Endothelial cell of umbilical vein (primary cell): ENCODE results near the gene DDX39A. TPM values are rescaled to one million over a fixed set of nuclear protein-coding genes. Genes with fewer than 3 reads are reported as not detected.

Experiments
- BruUV-seq: library from RNA; stranded (reverse); fragments of 400-500 nt; replicated peaks from 2 replicates; lab custom pipeline; 2021; lab: Mats Ljungman, UMichigan
- CTCF ChIA-PET: fragments of 300-600, 350-600 bp; sonication (Branson Sonifier 250); formaldehyde crosslinking; loops from one replicate; lab custom pipeline; 2021; ENCODE audit warnings: antibody characterized with exemption, inconsistent platforms; lab: Charles Lee
- POLR2A ChIA-PET: fragments of 300-600, 350-600 bp; sonication (Branson Sonifier 250); formaldehyde crosslinking; loops from one replicate; lab custom pipeline; 2021; ENCODE audit warnings: antibody characterized with exemption, inconsistent platforms; lab: Charles Lee
- DNase-seq: peaks from one replicate; pipeline ENCODE4 v3.0.0-alpha.2; 2011; ENCODE audit warnings: low read depth, low spot score
- FAIRE-seq: peaks from 2 replicates; lab custom pipeline; 2011; peaks lifted over from hg19 to GRCh38; lab: Jason Lieb, UNC
- H2AFZ ChIP-seq: 2 replicates; pipeline ENCODE4 v1.6.0; 2012; ENCODE audit warnings: low read depth, low read length, control low read depth, inconsistent platforms
- H3K27ac ChIP-seq: 2 replicates; pipeline ENCODE4 v1.5.1; 2011; ENCODE audit warnings: low read depth, mild to moderate bottlenecking, control low read depth, low read length, moderate library complexity; ENCODE audit not compliant: insufficient read depth
- H3K27me3 ChIP-seq, 2 experiments: 2 replicates each; pipeline versions ENCODE4 v1.6.0 to v1.6.1; 2011; ENCODE audit warnings: low read length in 2 of 2, mixed read lengths in 1 of 2; ENCODE audit not compliant: control insufficient read depth in 2 of 2, insufficient read depth in 2 of 2
- H3K36me3 ChIP-seq, 2 experiments: 2 replicates in 1 of 2; 3 replicates in 1 of 2; pipeline ENCODE4 v1.5.1; 2011; ENCODE audit warnings: low read length in 2 of 2, mild to moderate bottlenecking in 1 of 2, moderate library complexity in 1 of 2; ENCODE audit not compliant: control insufficient read depth in 2 of 2, insufficient read depth in 2 of 2; ENCODE audit errors: extremely low read depth in 1 of 2
- H3K4me1 ChIP-seq: 3 replicates; pipeline ENCODE4 v1.5.1; 2011; ENCODE audit warnings: mild to moderate bottlenecking, low read length; ENCODE audit not compliant: control insufficient read depth, insufficient read depth; ENCODE audit errors: extremely low read depth
- H3K4me2 ChIP-seq: 2 replicates; pipeline ENCODE4 v1.6.1; 2011; ENCODE audit warnings: low read length, control low read depth, mixed read lengths; ENCODE audit not compliant: insufficient read depth
- H3K4me3 ChIP-seq, 3 experiments: fragments of 200-600 bp in 1 of 3; sonication (generic), shearing (Covaris generic) in 1 of 3; replicated peaks in 1 of 3; 2 replicates each; pipeline ENCODE4 v1.5.1; 2011 to 2016; ENCODE audit warnings: control low read depth in 3 of 3, low read length in 3 of 3, mild to moderate bottlenecking in 2 of 3, inconsistent platforms in 1 of 3, low read depth in 1 of 3, moderate library complexity in 1 of 3; ENCODE audit not compliant: insufficient read depth in 1 of 3
- H3K79me2 ChIP-seq: 2 replicates; pipeline ENCODE4 v1.6.0; 2012; ENCODE audit warnings: low read length, inconsistent platforms; ENCODE audit not compliant: control insufficient read depth, insufficient read depth
- H3K9ac ChIP-seq: replicated peaks from 2 replicates; pipeline ENCODE3; 2011; ENCODE audit warnings: low read length, control low read depth; ENCODE audit not compliant: insufficient read depth; ENCODE audit errors: extremely low read depth
- H3K9me1 ChIP-seq: replicated peaks from 3 replicates; pipeline ENCODE4 v1.6.0; 2011; ENCODE audit warnings: mild to moderate bottlenecking, low read length; ENCODE audit not compliant: control insufficient read depth, insufficient read depth; ENCODE audit errors: extremely low read depth
- H3K9me3 ChIP-seq: replicated peaks from 2 replicates; pipeline ENCODE4 v1.5.1; 2012; ENCODE audit warnings: low read length, inconsistent platforms; ENCODE audit not compliant: control insufficient read depth, insufficient read depth
- H4K20me1 ChIP-seq: replicated peaks from 2 replicates; pipeline ENCODE3; 2011; ENCODE audit warnings: mild to moderate bottlenecking, low read length; ENCODE audit not compliant: control insufficient read depth, insufficient read depth; ENCODE audit errors: extremely low read depth
- EZH2 ChIP-seq: IDR thresholded peaks from 2 replicates; pipeline ENCODE4 v1.6.1; 2012; ENCODE audit warnings: borderline replicate concordance, low read depth, mild to moderate bottlenecking, moderate library complexity, low read length, inconsistent platforms; ENCODE audit not compliant: severe bottlenecking
- FOS ChIP-seq: IDR thresholded peaks from 2 replicates; pipeline ENCODE4 v1.6.1; 2011; ENCODE audit warnings: mild to moderate bottlenecking, low read length, moderate library complexity, borderline replicate concordance; ENCODE audit not compliant: insufficient read depth
- GATA2 ChIP-seq: IDR thresholded peaks from 2 replicates; pipeline ENCODE4 v1.7.0; 2011; ENCODE audit warnings: low read depth, mild to moderate bottlenecking, moderate library complexity, mixed read lengths, low read length; ENCODE audit not compliant: insufficient read length, insufficient read depth
- JUN ChIP-seq: IDR thresholded peaks from 2 replicates; pipeline ENCODE4 v1.6.1; 2011; ENCODE audit warnings: borderline replicate concordance, low read depth; ENCODE audit not compliant: insufficient read length, insufficient read depth
- MYC ChIP-seq: IDR thresholded peaks from one replicate; pipeline ENCODE4 v1.6.1; 2011; ENCODE audit warnings: mild to moderate bottlenecking, low read depth, low read length
- POLR2A ChIP-seq: IDR thresholded peaks from 2 replicates; pipeline ENCODE4 v1.6.1; 2012; ENCODE audit warnings: low read depth, mild to moderate bottlenecking, control low read depth, low read length
- POLR2AphosphoS5 ChIP-seq: IDR thresholded peaks from 2 replicates; pipeline ENCODE4 v1.6.1; 2012; ENCODE audit warnings: low read depth, mild to moderate bottlenecking, control low read depth, low read length, moderate library complexity; ENCODE audit not compliant: insufficient read depth
- dilution Hi-C: fragments of 300-500 bp; cut with MboI; formaldehyde crosslinking; loops from one replicate; pipeline ENCODE4 v1.15.0; 2019; ENCODE audit warnings: low sequenced_read_pairs; ENCODE audit not compliant: extremely low pct_ligation_motif_present
- intact Hi-C: fragments of 100-400 bp; cut with micrococcal nuclease; formaldehyde crosslinking; loops from one replicate; pipeline ENCODE4 v1.10.0; 2022
- polyA plus RNA-seq, 4 experiments: library from polyadenylated mRNA; depleted of rRNA in 3 of 4; stranded (reverse) in 3 of 4; unstranded in 1 of 4; fragments of >200 nt; gene quantifications; 2 replicates each; pipeline versions ENCODE4 v1.2.1 to v1.2.3, GENCODE V29; 2011 to 2012; ENCODE audit warnings: missing spikeins in 1 of 4
- total RNA-seq: library from RNA; stranded (reverse); gene quantifications from 2 replicates; pipeline ENCODE4 v1.2.3, GENCODE V29; 2021
- TF ChIP-seq, protein P1 (sequence below): IDR thresholded peaks from 2 replicates; pipeline ENCODE4 v1.6.1; 2011; ENCODE audit not compliant: insufficient read depth, insufficient read length
- TF ChIP-seq, protein P2 (sequence below), 2 donors: IDR thresholded peaks; 1 replicate in 1 of 2; 2 replicates in 1 of 2; pipeline ENCODE4 v1.5.1; 2011; ENCODE audit warnings: low read length in 2 of 2, mild to moderate bottlenecking in 2 of 2, moderate library complexity in 2 of 2, control low read depth in 1 of 2, inconsistent platforms in 1 of 2, low read depth in 1 of 2; ENCODE audit not compliant: insufficient read depth in 1 of 2; ENCODE audit errors: extremely low read depth in 1 of 2

DDX39A gene
- total and polyA plus RNA-seq, 2 donors (not counting 3 experiments of a cell fraction or from before 2014, with no cell fraction given) = 157 to 158 TPM

DNA sequence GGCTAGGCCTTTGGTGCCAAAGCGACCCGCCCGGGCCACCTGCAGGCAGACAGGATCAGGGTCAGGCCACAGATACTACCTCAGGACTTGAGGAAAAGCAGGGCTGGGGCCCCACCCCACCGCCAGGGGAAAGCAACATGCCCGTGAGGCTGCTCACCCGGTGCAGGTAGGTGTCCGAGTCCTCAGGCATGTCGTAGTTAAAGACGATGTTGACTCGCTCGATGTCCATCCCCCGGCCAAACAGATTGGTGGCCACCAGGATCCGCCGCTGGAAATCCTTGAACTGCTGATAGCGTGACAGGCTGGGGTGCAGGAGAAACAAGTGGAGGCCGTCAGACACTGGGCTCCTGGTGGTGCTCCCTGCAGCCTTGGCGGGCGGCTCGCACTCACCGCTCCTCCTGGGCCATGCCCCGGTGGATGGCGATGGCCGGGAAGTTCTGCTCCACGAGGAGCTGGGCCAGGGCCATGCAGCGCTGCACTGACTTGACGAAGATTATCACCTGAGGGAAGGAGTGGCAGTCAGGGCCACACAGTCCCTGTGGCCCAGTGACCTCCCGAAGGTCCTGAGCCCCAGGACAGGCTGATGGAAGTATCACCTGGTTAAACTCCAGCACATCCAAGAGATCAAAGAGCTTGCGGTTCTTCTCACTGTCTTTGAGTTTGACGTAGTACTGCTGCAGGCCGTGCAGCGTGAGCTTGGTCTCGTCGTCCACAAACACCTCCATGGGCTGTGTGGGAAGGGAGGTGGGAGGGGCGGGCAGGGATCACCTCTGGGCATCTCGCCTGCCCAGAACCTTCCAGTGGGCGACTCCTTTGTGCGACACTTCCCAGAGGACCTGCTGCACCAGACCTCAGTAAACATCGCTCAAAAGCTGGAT is 9.8 kb downstream of the DDX39A start:
- DNase-seq (no peak), FAIRE-seq (no peak)
- H3K4me1 ChIP-seq = peaks cover 3% of the 10 kb centered on the region
- intact Hi-C loops = no loop called here
- TSS peak; percentile 54 for BruUV-seq
- no peak overlapping the region for H3K27ac ChIP-seq
- CTCF ChIA-PET = interaction anchor here (0.9 to 2.6 kb wide), 2 partner anchors 48 to 61 kb away, joined by 4 to 8 read pairs; no protein-coding TSS in a partner anchor
- no peaks in the 10 kb centered on the region for H3K9me3 ChIP-seq
- H3K9ac ChIP-seq = no peak overlapping the region
- H3K4me2 ChIP-seq = no peak overlapping the region
- H2AFZ ChIP-seq = no peak overlapping the region
- no peaks in the 10 kb centered on the region for H3K27me3 ChIP-seq
- POLR2A ChIA-PET = no interaction called here
- no peak overlapping the region for H3K4me3 ChIP-seq
- TF ChIP-seq MYC = no peak
- TF ChIP-seq JUN = no peak
- TF ChIP-seq, protein P1, sequence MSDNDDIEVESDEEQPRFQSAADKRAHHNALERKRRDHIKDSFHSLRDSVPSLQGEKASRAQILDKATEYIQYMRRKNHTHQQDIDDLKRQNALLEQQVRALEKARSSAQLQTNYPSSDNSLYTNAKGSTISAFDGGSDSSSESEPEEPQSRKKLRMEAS = no peak
- TF ChIP-seq POLR2AphosphoS5 = no peak
- TF ChIP-seq, protein P2, sequence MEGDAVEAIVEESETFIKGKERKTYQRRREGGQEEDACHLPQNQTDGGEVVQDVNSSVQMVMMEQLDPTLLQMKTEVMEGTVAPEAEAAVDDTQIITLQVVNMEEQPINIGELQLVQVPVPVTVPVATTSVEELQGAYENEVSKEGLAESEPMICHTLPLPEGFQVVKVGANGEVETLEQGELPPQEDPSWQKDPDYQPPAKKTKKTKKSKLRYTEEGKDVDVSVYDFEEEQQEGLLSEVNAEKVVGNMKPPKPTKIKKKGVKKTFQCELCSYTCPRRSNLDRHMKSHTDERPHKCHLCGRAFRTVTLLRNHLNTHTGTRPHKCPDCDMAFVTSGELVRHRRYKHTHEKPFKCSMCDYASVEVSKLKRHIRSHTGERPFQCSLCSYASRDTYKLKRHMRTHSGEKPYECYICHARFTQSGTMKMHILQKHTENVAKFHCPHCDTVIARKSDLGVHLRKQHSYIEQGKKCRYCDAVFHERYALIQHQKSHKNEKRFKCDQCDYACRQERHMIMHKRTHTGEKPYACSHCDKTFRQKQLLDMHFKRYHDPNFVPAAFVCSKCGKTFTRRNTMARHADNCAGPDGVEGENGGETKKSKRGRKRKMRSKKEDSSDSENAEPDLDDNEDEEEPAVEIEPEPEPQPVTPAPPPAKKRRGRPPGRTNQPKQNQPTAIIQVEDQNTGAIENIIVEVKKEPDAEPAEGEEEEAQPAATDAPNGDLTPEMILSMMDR (IDR thresholded peaks at IDR 0.05; ENCODE audit: extremely low read depth in 1 of 2, insufficient read depth in 1 of 2, low read depth in 1 of 2, low read length in 2 of 2) = no peak
- TF ChIP-seq POLR2A = no peak
- TF ChIP-seq FOS = no peak
- no peak for TF ChIP-seq GATA2
- TF ChIP-seq EZH2 = no peak
- H4K20me1 ChIP-seq = no peaks in the 10 kb centered on the region
- no peaks in the 10 kb centered on the region for H3K9me1 ChIP-seq
- peaks cover 34 to 61% of the 10 kb centered on the region in 2 experiments for H3K36me3 ChIP-seq
- dilution Hi-C loops = no loop called here
- peaks cover 39% of the 10 kb centered on the region for H3K79me2 ChIP-seq
